Uterus (tissue), 2 donors: ENCODE measurements around the gene PHAF1.

Experiments used
- CTCF ChIP-seq, 4 experiments: fragments of 200-600 bp in 2 of 4; fragments of 450-650 bp in 2 of 4; sonication (generic) in 2 of 4; IDR thresholded peaks; one replicate each; pipeline ENCODE4 v1.5.1; 2016 to 2019; ENCODE audit warnings: antibody characterized with exemption in 4 of 4, mild to moderate bottlenecking in 2 of 4, moderate library complexity in 1 of 4
- POLR2A ChIP-seq, 2 donors: fragments of 450-650 bp; IDR thresholded peaks; one replicate each; pipeline ENCODE4 v1.6.1; 2016; ENCODE audit warnings: antibody characterized with exemption in 2 of 2, mild to moderate bottlenecking in 1 of 2, moderate library complexity in 1 of 2

DNA sequence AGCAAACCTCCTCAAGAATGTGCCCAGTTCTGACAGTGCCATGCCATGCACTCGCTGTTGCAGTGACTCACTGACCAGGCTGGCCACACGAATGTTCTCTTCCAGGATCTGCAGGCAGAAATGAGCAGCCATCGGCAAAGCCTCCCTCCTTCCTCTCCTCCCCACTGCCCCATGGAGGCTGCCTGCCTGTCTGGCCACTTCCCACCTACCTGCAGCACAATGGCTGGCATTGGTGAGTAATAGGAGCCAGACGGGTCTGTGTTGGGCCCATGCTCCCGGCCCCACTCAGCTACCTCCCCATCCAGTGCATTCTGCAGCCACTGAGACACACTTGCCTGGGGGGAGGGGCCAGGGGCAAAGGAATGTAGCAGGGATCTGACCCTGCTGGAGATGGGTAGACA lies 76.8 kb downstream of the PHAF1 start:
- no peak for TF ChIP-seq CTCF (IDR thresholded peaks at IDR 0.05)
- TF ChIP-seq POLR2A (IDR thresholded peaks at IDR 0.05), result no peak
